Measurements from ENCODE around the gene MRPL14.
"Not testable (repeated sequence)": the region's sequence is repeated elsewhere in the genome, so short reads cannot be mapped to it uniquely, and the experiment has no call there.

DNA sequence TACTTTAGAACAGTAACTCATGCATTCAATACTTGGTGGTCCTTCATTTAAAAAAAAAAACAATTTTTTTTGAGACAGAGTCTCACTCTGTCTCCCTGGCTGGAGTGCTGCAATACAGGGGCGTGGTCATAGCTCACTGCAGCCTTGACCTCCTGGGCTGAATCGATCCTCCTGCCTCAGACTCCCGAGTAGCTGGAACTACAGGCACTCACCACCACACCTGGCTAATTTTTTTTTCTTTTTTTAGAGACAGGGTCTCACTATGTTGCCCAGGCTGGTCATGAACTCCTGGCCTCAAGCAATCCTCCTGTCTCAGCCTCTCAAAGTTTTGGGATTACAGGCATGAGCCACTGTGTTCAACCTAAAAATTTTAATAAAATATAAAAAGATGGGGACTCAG is 17.3 kb upstream of the MRPL14 start:
- TF ChIP-seq, protein P1, sequence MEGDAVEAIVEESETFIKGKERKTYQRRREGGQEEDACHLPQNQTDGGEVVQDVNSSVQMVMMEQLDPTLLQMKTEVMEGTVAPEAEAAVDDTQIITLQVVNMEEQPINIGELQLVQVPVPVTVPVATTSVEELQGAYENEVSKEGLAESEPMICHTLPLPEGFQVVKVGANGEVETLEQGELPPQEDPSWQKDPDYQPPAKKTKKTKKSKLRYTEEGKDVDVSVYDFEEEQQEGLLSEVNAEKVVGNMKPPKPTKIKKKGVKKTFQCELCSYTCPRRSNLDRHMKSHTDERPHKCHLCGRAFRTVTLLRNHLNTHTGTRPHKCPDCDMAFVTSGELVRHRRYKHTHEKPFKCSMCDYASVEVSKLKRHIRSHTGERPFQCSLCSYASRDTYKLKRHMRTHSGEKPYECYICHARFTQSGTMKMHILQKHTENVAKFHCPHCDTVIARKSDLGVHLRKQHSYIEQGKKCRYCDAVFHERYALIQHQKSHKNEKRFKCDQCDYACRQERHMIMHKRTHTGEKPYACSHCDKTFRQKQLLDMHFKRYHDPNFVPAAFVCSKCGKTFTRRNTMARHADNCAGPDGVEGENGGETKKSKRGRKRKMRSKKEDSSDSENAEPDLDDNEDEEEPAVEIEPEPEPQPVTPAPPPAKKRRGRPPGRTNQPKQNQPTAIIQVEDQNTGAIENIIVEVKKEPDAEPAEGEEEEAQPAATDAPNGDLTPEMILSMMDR (IDR thresholded peaks at IDR 0.05), result not testable (repeated sequence)
- TF ChIP-seq POLR2A (IDR thresholded peaks at IDR 0.05), result not testable (repeated sequence)

All from testis (tissue), 2 donors.